Parathyroid adenoma (tissue), 2 donors: ENCODE results near the gene MYL2.

Experiments
- H2AFZ ChIP-seq: fragments of 300-600 bp; sonication (generic); one replicate; pipeline ENCODE4 v1.7.0; 2017; ENCODE audit warnings: antibody characterized with exemption, mild to moderate bottlenecking
- H3K27ac ChIP-seq: fragments of 300-600 bp; sonication (generic); one replicate; pipeline ENCODE4 v1.7.0; 2017
- H3K27me3 ChIP-seq: fragments of 300-600 bp; sonication (generic); one replicate; pipeline ENCODE4 v1.7.0; 2017; ENCODE audit warnings: low read length; ENCODE audit not compliant: control insufficient read depth, insufficient read depth
- H3K36me3 ChIP-seq: fragments of 300-600 bp; sonication (generic); one replicate; pipeline ENCODE4 v1.7.0; 2017; ENCODE audit warnings: low read length; ENCODE audit not compliant: control insufficient read depth, insufficient read depth
- H3K4me1 ChIP-seq: fragments of 300-600 bp; sonication (generic); one replicate; pipeline ENCODE4 v1.7.0; 2017; ENCODE audit warnings: control low read depth
- H3K4me2 ChIP-seq: fragments of 300-600 bp; sonication (generic); one replicate; pipeline ENCODE4 v1.7.0; 2017; ENCODE audit warnings: low read length
- H3K4me3 ChIP-seq: fragments of 300-600 bp; sonication (generic); one replicate; pipeline ENCODE4 v1.7.0; 2017; ENCODE audit warnings: low read depth, low read length
- H3K79me2 ChIP-seq: fragments of 300-600 bp; sonication (generic); one replicate; pipeline ENCODE4 v1.7.0; 2017; ENCODE audit warnings: control low read depth
- H3K9ac ChIP-seq: fragments of 300-600 bp; sonication (generic); one replicate; pipeline ENCODE4 v1.7.0; 2017; ENCODE audit warnings: mild to moderate bottlenecking
- H3K9me3 ChIP-seq: fragments of 300-600 bp; sonication (generic); one replicate; pipeline ENCODE4 v1.7.0; 2017; ENCODE audit warnings: low read length; ENCODE audit not compliant: control insufficient read depth
- CTCF ChIP-seq: fragments of 300-600 bp; sonication (generic); IDR thresholded peaks from one replicate; pipeline ENCODE4 v1.7.0; 2017; ENCODE audit warnings: antibody characterized with exemption, mild to moderate bottlenecking
- donor health status: primary hyperparathyroidism.

MYL2 gene

DNA sequence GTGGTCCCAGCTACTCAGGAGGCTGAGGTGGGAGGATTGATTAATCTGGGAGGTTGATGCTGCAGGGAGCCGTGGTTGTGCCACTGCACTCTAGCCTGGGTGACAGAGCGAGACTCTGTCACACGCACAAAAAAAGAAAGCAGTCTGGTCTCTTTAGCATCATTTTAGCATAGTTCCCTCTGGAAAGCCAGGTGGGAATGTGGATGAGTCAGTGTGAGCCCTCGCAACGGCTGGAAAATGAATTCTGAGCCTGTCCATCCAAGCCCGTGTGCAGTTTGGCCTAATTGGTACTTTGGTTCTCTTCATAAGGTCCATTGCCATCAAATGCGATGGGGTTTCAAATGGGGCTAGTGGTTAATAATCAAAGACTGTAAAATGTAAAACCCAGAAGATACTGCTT is 2.4 kb downstream of the MYL2 start:
- Histone ChIP-seq H2AFZ (no peak overlapping the region), H3K36me3 (no peaks in the 10 kb centered on the region), H3K27ac (no peak overlapping the region), H3K27me3 (no peaks in the 10 kb centered on the region), H3K4me3 (no peak overlapping the region), H3K9ac (no peak overlapping the region), H3K4me2 (no peak overlapping the region), H3K4me1 (no peaks in the 10 kb centered on the region), H3K79me2 (no peaks in the 10 kb centered on the region), H3K9me3 (no peaks in the 10 kb centered on the region)
- TF ChIP-seq CTCF: no peak

DNA sequence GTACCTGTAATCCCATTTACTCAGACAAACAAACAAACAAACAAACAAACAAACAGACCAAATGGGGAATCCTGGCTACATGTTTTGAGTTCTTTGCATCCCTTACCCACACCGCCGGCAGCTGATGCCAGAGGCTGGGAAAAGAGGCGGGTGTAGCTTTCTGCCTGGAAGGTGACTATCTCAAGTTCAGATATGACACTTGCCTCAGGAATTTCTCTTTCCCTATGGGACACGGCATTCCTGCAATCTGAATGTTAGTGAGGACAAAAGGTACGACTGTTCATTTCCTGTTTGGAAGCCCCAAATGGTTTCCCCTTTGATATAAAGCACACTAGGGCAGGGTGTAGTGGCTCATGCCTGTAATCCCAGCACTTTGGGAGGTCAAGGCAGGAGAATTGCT is 2.9 kb downstream of the MYL2 start:
- H3K9me3 ChIP-seq: no peaks in the 10 kb centered on the region
- H3K79me2 ChIP-seq: no peaks in the 10 kb centered on the region
- H3K36me3 ChIP-seq: no peaks in the 10 kb centered on the region
- no peak overlapping the region for H3K4me3 ChIP-seq
- H3K27me3 ChIP-seq: no peaks in the 10 kb centered on the region
- no peak overlapping the region for H3K4me2 ChIP-seq
- no peak overlapping the region for H3K27ac ChIP-seq
- no peak for TF ChIP-seq CTCF
- H2AFZ ChIP-seq: no peak overlapping the region
- H3K4me1 ChIP-seq: no peaks in the 10 kb centered on the region
- no peak overlapping the region for H3K9ac ChIP-seq

- Histone ChIP-seq H3K4me3 (no peak overlapping the region), H3K27ac (no peak overlapping the region), H3K4me1 (no peaks in the 10 kb centered on the region), H3K27me3 (no peaks in the 10 kb centered on the region), H3K9ac (no peak overlapping the region), H3K9me3 (no peaks in the 10 kb centered on the region), H2AFZ (no peak overlapping the region), H3K79me2 (no peaks in the 10 kb centered on the region), H3K36me3 (no peaks in the 10 kb centered on the region), H3K4me2 (no peak overlapping the region)
- TF ChIP-seq CTCF: no peak
Observed at GRCh38 chr12:110916295-110916875, 4.0 kb downstream of the MYL2 start.

- Histone ChIP-seq H3K9ac (no peak overlapping the region), H3K27ac (no peak overlapping the region)
Observed at GRCh38 chr12:110913119-110914056, 7.0 kb downstream of the MYL2 start.

More at GRCh38 chr12:110913119-110914056, 7.0 kb downstream of the MYL2 start:
- Histone ChIP-seq H3K4me1 (no peaks in the 10 kb centered on the region), H3K9me3 (no peaks in the 10 kb centered on the region), H2AFZ (no peak overlapping the region), H3K27me3 (no peaks in the 10 kb centered on the region), H3K4me2 (no peak overlapping the region), H3K79me2 (no peaks in the 10 kb centered on the region), H3K4me3 (no peak overlapping the region), H3K36me3 (no peaks in the 10 kb centered on the region)
- TF ChIP-seq CTCF: no peak
